Common myeloid progenitor, CD34-positive (primary cell): Measurements from ENCODE around the gene TXNRD2.

ENCODE experiments used
- CTCF ChIA-PET: fragments of 350-600 bp; sonication (Branson Sonifier 250); formaldehyde crosslinking; loops from one replicate; lab custom pipeline; 2021; ENCODE audit warnings: antibody characterized with exemption; lab: Charles Lee
- POLR2A ChIA-PET: fragments of 350-600 bp; sonication (Branson Sonifier 250); formaldehyde crosslinking; loops from one replicate; lab custom pipeline; 2021; ENCODE audit warnings: antibody characterized with exemption; lab: Charles Lee
- DNase-seq, 3 donors: peaks; one replicate each; pipeline versions ENCODE4 v3.0.0 to v3.0.0-alpha.2; 2013
- H3K27ac ChIP-seq, 2 experiments: 1 replicate in 1 of 2; 2 replicates in 1 of 2; pipeline ENCODE4 v1.7.0; 2013; ENCODE audit warnings: inconsistent platforms in 2 of 2, low read length in 2 of 2, mild to moderate bottlenecking in 2 of 2, low read depth in 1 of 2, moderate library complexity in 1 of 2; ENCODE audit not compliant: severe bottlenecking in 2 of 2, insufficient read depth in 1 of 2, poor library complexity in 1 of 2
- H3K27me3 ChIP-seq, 5 experiments: replicated peaks in 2 of 5; 1 replicate in 3 of 5; 2 replicates in 2 of 5; pipeline versions ENCODE4 v1.6.1 to v1.7.0; 2013; ENCODE audit warnings: low read length in 4 of 5, mild to moderate bottlenecking in 2 of 5, moderate library complexity in 2 of 5, inconsistent platforms in 1 of 5; ENCODE audit not compliant: insufficient read depth in 5 of 5, control insufficient read depth in 4 of 5
- H3K36me3 ChIP-seq, 4 experiments: 1 replicate in 2 of 4; 2 replicates in 2 of 4; pipeline versions ENCODE4 v1.6.1 to v1.7.0; 2013; ENCODE audit warnings: low read length in 3 of 4, control low read depth in 1 of 4, mild to moderate bottlenecking in 1 of 4; ENCODE audit not compliant: control insufficient read depth in 4 of 4, insufficient read depth in 4 of 4
- H3K4me1 ChIP-seq, 4 experiments: 1 replicate in 3 of 4; 2 replicates in 1 of 4; pipeline versions ENCODE4 v1.6.1 to v1.7.1; 2013; ENCODE audit warnings: low read length in 3 of 4, mild to moderate bottlenecking in 3 of 4, control low read depth in 1 of 4, inconsistent platforms in 1 of 4, moderate library complexity in 1 of 4; ENCODE audit not compliant: control insufficient read depth in 4 of 4, insufficient read depth in 4 of 4; ENCODE audit errors: control extremely low read depth in 1 of 4
- H3K4me3 ChIP-seq, 7 experiments: 1 replicate in 4 of 7; 2 replicates in 3 of 7; pipeline versions ENCODE4 v1.5.1 to v1.7.0; 2013; ENCODE audit warnings: mild to moderate bottlenecking in 7 of 7, low read length in 6 of 7, moderate library complexity in 6 of 7, inconsistent platforms in 2 of 7, low read depth in 2 of 7, control low read depth in 1 of 7; ENCODE audit not compliant: insufficient read depth in 4 of 7, control insufficient read depth in 1 of 7; ENCODE audit errors: extremely low read depth in 1 of 7
- H3K9me3 ChIP-seq, 5 experiments: 1 replicate in 4 of 5; 2 replicates in 1 of 5; pipeline versions ENCODE4 v1.6.1 to v1.7.1; 2013; ENCODE audit warnings: low read length in 4 of 5, mild to moderate bottlenecking in 2 of 5, inconsistent platforms in 1 of 5, low read depth in 1 of 5, moderate library complexity in 1 of 5; ENCODE audit not compliant: control insufficient read depth in 4 of 5, insufficient read depth in 2 of 5; ENCODE audit errors: control extremely low read depth in 1 of 5
- whole genome bisulfite sequencing: methylation state at CpG from one replicate; pipeline ENCODE4 v1.1.5; 2013; ENCODE audit not compliant: insufficient coverage; 5-methylcytosine and 5-hydroxymethylcytosine counted together

TXNRD2 gene

GRCh38 chr22:19892257-19892879, 49.2 kb downstream of the TXNRD2 start:
- Histone ChIP-seq H3K4me3 (peak overlapping the region in 3 of 7 experiments; percentile 38 to 58 (median 41)), H3K4me1 (peaks cover 9 to 49% (median 46%) of the 10 kb centered on the region in 4 experiments), H3K27me3 (no peaks in the 10 kb centered on the region), H3K9me3 (no peaks in the 10 kb centered on the region), H3K36me3 (peaks cover 2 to 24% (median 10%) of the 10 kb centered on the region in 4 experiments), H3K27ac (peak overlapping the region in 1 of 2 experiments; percentile 57)
- 50% methylated on average over 13 of the region's 24 CpGs for WGBS
- ChIA-PET POLR2A (interaction anchor here (0.6 to 1.1 kb wide), 4 partner anchors 36 to 168 kb away, joined by 3 to 6 read pairs (median 3); partner anchors contain the start of gene GP1BB), CTCF (interaction anchor here (0.8 to 2.9 kb wide), 7 partner anchors 9 to 162 kb away, joined by 3 to 13 read pairs (median 5); no protein-coding TSS in a partner anchor)
- no peak for DNase-seq

GRCh38 chr22:19891317-19892256, 50.0 kb downstream of the TXNRD2 start:
- H3K27ac ChIP-seq, result peak overlapping the region in 1 of 2 experiments; percentile 57
- peak overlapping the region in 4 of 7 experiments; percentile 38 to 58 (median 40) for H3K4me3 ChIP-seq
- no peaks in the 10 kb centered on the region for H3K27me3 ChIP-seq
- ChIA-PET POLR2A (interaction anchor here (0.6 to 1.4 kb wide), 5 partner anchors 36 to 168 kb away, joined by 3 to 6 read pairs (median 3); partner anchors contain the start of genes GNB1L, GP1BB and RTL10), CTCF (interaction anchor here (1.0 to 2.9 kb wide), 9 partner anchors 10 to 168 kb away, joined by 3 to 13 read pairs (median 5); partner anchors contain the start of gene GP1BB)
- 7% methylated on average over 27 of the region's 32 CpGs for WGBS
- H3K9me3 ChIP-seq, result no peaks in the 10 kb centered on the region
- peak; percentile 81 to 98 (median 94) for DNase-seq
- H3K36me3 ChIP-seq, result peaks cover 2 to 21% (median 9%) of the 10 kb centered on the region in 4 experiments
- peaks cover 9 to 57% (median 53%) of the 10 kb centered on the region in 4 experiments for H3K4me1 ChIP-seq

GRCh38 chr22:19890502-19891316, 50.9 kb downstream of the TXNRD2 start:
- DNase-seq, result peak in 1 of 3 donors; percentile 9
- Histone ChIP-seq H3K4me3 (peak overlapping the region in 2 of 7 experiments; percentile 22 to 35), H3K27me3 (no peaks in the 10 kb centered on the region), H3K4me1 (peaks cover 9 to 64% (median 60%) of the 10 kb centered on the region in 4 experiments), H3K36me3 (peaks cover 2 to 18% (median 9%) of the 10 kb centered on the region in 4 experiments), H3K27ac (peak overlapping the region in 1 of 2 experiments; percentile 57), H3K9me3 (no peaks in the 10 kb centered on the region)
- ChIA-PET POLR2A (interaction anchor here (1.4 kb wide), 1 partner anchor 36 kb away, joined by 4 read pairs; the partner anchor contains the start of genes GNB1L and RTL10), CTCF (interaction anchor here (1.1 to 2.9 kb wide), 7 partner anchors 9 to 167 kb away, joined by 3 to 13 read pairs (median 5); partner anchors contain the start of gene GP1BB)
- 64% methylated on average over 14 of the region's 20 CpGs for WGBS

GRCh38 chr22:19889951-19890350, 51.7 kb downstream of the TXNRD2 start:
- peaks cover 9 to 66% (median 60%) of the 10 kb centered on the region in 4 experiments for H3K4me1 ChIP-seq
- H3K9me3 ChIP-seq, result no peaks in the 10 kb centered on the region
- 97% methylated on average over 7 of the region's 9 CpGs for WGBS
- no peak overlapping the region for H3K4me3 ChIP-seq
- CTCF ChIA-PET, result interaction anchor here (1.1 to 1.7 kb wide), 4 partner anchors 10 to 34 kb away, joined by 3 to 9 read pairs (median 4); no protein-coding TSS in a partner anchor
- H3K27ac ChIP-seq, result no peak overlapping the region
- no peak for DNase-seq
- POLR2A ChIA-PET, result interaction anchor here (1.4 kb wide), 1 partner anchor 35 kb away, joined by 4 read pairs; the partner anchor contains the start of genes GNB1L and RTL10
- H3K36me3 ChIP-seq, result peaks cover under 1 to 11% (median 4%) of the 10 kb centered on the region in 4 experiments
- no peaks in the 10 kb centered on the region for H3K27me3 ChIP-seq

- H3K4me1 ChIP-seq, result peaks cover 6 to 60% (median 53%) of the 10 kb centered on the region in 4 experiments
Observed at GRCh38 chr22:19888131-19888746, 53.4 kb downstream of the TXNRD2 start.

More at GRCh38 chr22:19888131-19888746, 53.4 kb downstream of the TXNRD2 start:
- no peak overlapping the region for H3K27ac ChIP-seq
- WGBS, result 97% methylated on average over 14 of the region's 17 CpGs
- H3K4me3 ChIP-seq, result no peak overlapping the region
- H3K9me3 ChIP-seq, result no peaks in the 10 kb centered on the region
- POLR2A ChIA-PET, result no interaction called here
- H3K27me3 ChIP-seq, result no peaks in the 10 kb centered on the region
- peaks cover 0 to 3% (median 0%) of the 10 kb centered on the region in 4 experiments for H3K36me3 ChIP-seq
- DNase-seq, result no peak
- CTCF ChIA-PET, result interaction anchor here (1.0 to 1.8 kb wide), 2 partner anchors 15 to 32 kb away, joined by 3 to 5 read pairs; no protein-coding TSS in a partner anchor
